Ishikawa (cell line): Measurements from ENCODE around the gene PSMD13.

ENCODE experiments used
- EP300 ChIP-seq: IDR thresholded peaks from 2 replicates; pipeline ENCODE4 v1.6.1; 2012; ENCODE audit warnings: borderline replicate concordance
- FOXM1 ChIP-seq: IDR thresholded peaks from 2 replicates; pipeline ENCODE4 v1.6.1; 2012; ENCODE audit warnings: low read depth, borderline replicate concordance
- MAX ChIP-seq: IDR thresholded peaks from 2 replicates; pipeline ENCODE4 v1.6.1; 2012
- TCF12 ChIP-seq: IDR thresholded peaks from 2 replicates; pipeline ENCODE4 v1.6.1; 2012; ENCODE audit warnings: low read depth

DNA sequence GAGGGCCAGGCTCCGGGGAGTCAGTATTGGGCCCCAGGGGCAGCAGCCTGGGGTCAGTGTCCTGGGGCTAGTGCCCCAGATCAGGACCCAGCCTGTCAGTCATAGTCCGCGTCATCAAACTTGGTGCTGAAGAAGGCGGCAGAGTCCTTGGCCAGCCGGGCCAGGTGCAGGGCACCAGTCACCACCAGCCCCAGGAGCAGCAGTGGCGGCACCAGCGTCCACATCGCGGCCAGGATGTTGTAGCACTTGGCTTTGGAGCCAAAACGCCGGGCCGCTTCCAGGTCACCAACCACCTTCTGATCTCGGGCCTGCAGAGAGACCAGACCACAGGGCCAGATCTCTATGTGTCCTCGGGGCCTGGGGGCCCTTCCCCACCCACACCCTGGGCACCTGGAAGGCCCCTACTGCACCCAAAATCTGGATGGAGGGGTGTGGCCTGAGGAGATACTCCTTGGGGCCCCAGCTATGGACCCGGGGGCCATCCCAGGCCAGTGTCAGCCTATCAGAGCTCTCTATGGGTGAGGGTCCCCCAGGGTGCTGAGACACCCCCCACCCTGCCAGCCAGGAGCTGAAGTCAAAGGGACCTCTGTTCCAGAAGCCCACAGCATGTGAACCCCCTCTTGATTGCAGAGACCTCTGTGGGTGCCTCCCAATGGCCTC is 61.8 kb downstream of the PSMD13 start:
- TF ChIP-seq MAX (no peak), EP300 (no peak), FOXM1 (no peak), TCF12 (no peak)
